WI38 (cell line): ENCODE results near the gene DKK3.

ENCODE experiments used
- H3K4me3 ChIP-seq: 2 replicates; pipeline ENCODE4 v1.5.1; 2011; ENCODE audit warnings: low read depth, mild to moderate bottlenecking, control low read depth, low read length
- TF ChIP-seq, protein P1 (sequence below): IDR thresholded peaks from 2 replicates; pipeline ENCODE4 v1.5.1; 2012; ENCODE audit warnings: low read depth, mild to moderate bottlenecking, control low read depth, low read length

Gene DKK3

DNA sequence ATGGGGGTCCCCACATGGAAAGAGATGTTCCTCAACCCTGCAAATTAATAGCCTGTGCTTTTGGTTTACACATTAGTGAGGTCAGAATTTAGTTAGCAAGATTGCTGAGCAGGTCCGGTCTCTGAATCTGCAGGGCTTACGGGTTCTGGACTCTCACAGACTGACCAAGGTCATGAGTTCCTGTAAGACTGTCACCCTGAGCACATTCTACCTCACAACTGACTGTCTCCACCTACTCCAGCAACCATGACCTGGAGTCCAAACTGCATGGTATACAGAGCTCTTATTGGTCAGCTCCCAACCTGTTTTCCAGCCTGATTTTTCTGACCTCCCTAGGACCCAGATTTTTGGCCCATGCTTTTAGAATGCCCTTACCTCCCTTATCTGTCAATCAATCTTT lies 28.2 kb downstream of the DKK3 start:
- TF ChIP-seq, protein P1, sequence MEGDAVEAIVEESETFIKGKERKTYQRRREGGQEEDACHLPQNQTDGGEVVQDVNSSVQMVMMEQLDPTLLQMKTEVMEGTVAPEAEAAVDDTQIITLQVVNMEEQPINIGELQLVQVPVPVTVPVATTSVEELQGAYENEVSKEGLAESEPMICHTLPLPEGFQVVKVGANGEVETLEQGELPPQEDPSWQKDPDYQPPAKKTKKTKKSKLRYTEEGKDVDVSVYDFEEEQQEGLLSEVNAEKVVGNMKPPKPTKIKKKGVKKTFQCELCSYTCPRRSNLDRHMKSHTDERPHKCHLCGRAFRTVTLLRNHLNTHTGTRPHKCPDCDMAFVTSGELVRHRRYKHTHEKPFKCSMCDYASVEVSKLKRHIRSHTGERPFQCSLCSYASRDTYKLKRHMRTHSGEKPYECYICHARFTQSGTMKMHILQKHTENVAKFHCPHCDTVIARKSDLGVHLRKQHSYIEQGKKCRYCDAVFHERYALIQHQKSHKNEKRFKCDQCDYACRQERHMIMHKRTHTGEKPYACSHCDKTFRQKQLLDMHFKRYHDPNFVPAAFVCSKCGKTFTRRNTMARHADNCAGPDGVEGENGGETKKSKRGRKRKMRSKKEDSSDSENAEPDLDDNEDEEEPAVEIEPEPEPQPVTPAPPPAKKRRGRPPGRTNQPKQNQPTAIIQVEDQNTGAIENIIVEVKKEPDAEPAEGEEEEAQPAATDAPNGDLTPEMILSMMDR, result no peak
- no peak overlapping the region for H3K4me3 ChIP-seq

DNA sequence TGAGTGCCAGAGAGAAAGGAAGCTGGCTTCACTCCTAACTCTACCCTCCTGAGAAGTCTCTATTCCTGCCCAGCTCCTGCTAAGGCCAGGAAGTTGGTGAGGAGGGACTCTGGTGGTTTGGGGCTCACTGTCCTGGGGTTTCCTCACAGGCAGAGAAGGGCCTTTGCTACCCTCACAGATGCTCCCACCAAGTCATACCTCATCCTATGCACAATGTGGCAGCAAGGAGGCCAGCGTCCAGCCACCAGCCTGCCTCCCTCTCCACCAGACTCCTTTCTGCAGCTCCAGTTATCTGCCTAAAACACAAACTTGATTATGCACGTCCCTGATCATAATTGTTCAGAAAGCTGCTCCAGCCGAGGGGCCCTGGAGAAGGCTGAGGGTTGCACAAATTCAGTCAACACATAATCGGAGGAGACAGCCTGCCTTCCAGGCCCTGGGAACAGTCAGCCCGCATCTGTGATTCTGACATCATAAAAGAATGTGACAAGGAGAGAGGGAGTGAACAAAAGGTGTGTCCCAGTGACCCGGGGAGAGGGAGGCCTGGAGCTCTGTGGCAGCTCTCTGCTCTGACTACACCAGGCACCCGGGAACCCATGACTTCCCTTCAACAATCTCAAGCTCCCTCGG lies 28.8 kb downstream of the DKK3 start:
- H3K4me3 ChIP-seq, result no peak overlapping the region
- TF ChIP-seq, protein P1, result no peak

DNA sequence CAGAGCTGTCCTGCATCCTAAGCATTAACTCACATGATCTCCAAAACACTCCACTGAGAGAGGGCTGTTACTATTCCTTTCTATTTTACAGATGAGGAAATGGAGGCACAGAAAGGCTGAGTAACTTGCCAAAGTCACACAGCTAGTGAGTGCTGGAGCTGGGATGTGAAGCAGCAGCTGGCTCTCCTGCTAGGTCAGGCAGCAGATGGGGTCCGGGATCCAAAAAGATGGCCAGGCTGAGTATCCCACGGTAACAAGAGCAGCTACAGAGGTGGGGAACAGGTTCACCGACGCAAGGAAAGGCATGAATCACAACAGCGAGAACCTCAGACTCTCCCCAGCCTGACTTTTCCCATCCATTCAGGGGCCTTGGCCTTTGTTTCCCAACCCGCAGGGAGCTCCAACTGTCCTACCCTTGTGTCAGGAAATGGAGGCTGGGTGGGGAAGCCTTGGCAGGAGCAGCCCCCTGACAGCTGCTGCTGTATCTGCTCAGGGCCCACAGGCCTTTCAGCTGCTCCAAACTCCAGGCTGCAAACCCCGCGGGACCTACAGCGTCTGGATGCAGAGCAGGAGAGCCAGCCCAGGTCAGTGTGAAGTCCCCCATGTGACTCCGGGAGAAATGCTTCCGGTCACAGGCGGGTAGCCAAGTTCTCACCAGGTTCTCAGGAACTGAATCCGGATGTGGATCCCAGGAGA lies 29.5 kb downstream of the DKK3 start:
- TF ChIP-seq, protein P1, result no peak
- H3K4me3 ChIP-seq, result no peak overlapping the region

DNA sequence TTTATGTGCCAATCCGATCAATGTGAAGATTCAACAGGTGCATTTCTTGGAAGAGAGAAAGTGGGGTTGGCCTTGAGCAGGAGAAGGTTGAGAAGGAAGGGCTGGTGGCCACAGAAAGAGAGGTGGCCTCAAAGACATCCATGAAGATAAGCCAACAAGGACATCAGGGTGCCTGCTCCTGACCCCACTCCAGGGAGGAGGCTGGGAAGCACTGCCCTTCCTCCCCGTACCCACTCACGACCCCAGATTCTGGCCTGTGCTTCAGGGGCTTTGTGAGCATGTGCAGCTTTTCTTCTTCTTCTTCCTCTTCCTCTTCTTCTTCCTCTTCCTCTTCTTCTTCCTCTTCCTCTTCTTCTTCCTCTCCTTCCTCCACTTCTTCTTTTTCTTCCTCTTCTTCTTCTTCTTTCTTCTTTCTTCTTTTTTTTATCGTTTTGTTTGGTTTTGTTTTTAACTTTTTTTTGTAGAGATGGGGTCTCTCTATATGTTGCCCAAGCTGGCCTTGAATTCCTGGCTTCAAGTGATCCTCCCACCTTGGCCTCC lies 30.3 kb downstream of the DKK3 start:
- TF ChIP-seq, protein P1, result no peak
- no peak overlapping the region for H3K4me3 ChIP-seq

DNA sequence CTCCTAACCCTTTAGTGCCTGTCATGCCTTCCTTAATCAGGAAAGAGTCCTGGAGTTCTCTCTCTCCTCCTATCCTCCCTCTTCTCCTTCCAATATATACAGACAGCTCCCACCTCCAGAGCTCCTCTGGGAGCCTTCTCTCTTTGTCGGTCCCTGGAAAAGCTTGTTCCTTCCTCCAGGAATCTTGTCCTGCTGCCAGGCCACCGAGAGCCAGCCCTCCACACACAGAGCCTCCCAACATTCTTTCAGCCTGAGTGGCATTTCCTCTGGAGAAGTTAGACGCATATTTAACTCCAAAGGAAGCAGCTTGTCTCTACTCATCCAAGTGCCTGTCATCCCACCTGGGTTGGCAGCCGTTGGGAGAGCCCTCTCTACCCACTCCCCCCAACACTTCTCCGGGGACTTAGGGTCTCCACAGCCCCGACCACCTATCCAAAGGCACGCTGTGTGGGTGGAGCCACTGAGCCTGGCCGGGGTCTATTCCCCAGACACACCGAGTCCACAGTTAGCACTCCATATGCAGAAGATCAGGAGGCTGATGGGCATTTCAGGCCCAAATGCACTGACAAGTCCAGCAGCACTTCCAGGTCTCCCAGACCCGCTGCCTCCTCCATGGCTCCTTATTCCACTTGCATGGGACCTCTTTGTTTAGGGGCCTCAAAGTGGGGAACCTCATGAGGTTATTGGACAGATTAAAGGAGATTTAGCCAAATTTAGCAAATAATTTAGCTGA lies 31.1 kb downstream of the DKK3 start:
- TF ChIP-seq, protein P1, result no peak
- H3K4me3 ChIP-seq, result 0 out of 2 replicates have a peak overlapping the region, but pooled peaks have one; percentile 18

DNA sequence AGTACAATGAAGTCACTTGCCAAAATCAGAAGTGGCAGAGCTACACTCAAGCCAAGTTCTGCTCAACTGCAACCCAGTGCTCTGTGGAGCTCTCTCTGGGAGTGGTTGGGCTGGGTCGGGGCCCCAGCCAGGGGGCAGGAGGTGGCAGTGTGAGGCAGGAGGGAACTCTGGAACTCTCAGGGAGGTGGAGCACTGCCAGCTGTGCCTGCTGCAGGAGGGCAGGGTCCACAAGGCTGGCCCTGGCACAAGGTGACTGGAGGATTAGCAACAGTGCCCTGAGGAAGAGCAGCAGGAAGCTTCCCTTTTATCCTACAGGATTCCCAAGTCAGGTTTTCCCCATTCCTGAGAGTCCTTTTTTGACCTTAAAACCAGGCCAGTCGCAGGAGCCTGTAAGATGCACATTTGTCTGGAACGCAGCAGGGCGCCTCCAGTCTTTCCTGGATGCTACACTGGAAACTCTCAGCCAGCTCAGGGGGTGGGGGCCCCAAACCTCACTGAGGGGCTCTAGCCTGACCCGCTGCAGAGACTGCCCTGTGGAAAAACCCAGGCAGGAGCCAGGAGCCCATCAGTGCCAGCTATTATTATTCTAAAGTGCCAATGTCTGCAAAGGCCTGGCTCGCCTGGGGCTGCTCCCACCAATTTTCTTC lies 31.8 kb downstream of the DKK3 start:
- H3K4me3 ChIP-seq, result 0 out of 2 replicates have a peak overlapping the region, but pooled peaks have one; percentile 18
- TF ChIP-seq, protein P1, result no peak
